ENCODE measurements around the gene PDGFRB.

The PDGFRB gene

DNA sequence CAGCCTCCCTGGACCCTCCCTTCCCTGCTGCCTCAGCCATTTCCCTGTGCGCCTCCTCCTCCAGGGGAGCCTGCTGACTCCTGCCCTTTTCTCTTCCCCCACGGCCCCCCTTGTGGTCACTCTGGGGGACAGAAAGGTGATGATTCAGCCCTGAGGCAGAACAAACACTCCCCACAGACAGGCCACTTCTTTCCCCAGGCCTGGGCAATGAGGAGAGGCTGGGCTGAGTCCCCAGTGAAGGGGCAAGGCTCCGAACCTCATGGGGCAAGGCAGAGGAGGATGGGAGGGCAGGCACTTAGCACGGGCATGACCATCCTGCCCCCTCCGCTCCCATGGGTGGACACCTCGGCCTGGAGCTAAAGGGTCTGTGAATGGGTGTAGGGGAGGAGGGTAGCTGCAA is 90.3 kb downstream of the PDGFRB start:
- no peak for DNase-seq (ENCODE audit: low spot score)

DNA sequence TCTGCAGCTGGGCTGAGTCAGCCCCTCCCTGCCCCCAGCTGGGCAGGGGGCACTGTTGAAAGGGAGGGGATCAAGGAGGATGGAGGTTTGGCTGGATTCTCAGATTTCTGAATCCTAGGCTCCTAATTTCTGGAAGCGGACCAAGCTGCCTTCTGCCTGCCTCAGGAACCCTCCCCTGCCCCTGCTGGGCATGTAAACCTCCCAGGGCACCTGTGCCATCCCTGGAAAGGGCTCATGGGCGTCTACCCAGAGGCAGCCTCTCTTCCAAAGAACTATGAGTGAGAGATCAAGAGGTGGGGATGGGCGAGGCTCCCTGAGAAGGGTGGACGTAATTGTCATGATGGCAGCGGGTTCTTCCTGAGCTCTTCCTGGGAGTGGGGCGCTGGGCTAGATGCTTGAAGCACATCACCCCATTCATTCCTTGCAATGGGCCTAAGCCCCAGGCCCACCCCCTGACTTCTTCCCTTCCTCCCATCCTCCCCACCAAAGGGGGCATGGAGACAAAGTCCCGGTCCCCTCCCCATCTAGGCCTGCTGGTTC is 90.9 kb downstream of the PDGFRB start:
- DNase-seq (ENCODE audit: low spot score), result no peak

All from activated CD4-positive, alpha-beta T cell treated with anti-CD3 and anti-CD28 coated beads, Interleukin-2, Interleukin-4, amounts not matched to agents 100 ng/mL and 50 ng/mL, durations not matched to agents 16 hours and 8 hours (primary cell).